ENCODE results near the gene PTGIS.

PTGIS gene

GRCh38 chr20:49529470-49529869, 38.5 kb downstream of the PTGIS start:
- DNase-seq (ENCODE audit: low spot score) = no peak

GRCh38 chr20:49526568-49526967, 41.4 kb downstream of the PTGIS start:
- DNase-seq (ENCODE audit: low spot score) = no peak

- DNase-seq (ENCODE audit: low spot score) = no peak
Measured at GRCh38 chr20:49526056-49526455, 41.9 kb downstream of the PTGIS start.

- no peak for DNase-seq (ENCODE audit: low spot score)
Measured at GRCh38 chr20:49523767-49524360, 44.1 kb downstream of the PTGIS start.

GRCh38 chr20:49521356-49521755, 46.6 kb downstream of the PTGIS start:
- no peak for DNase-seq (ENCODE audit: low spot score)

- DNase-seq (ENCODE audit: low spot score) = no peak
Measured at GRCh38 chr20:49519777-49520359, 48.1 kb downstream of the PTGIS start.

- DNase-seq (ENCODE audit: low spot score) = no peak
Measured at GRCh38 chr20:49519212-49519712, 48.7 kb downstream of the PTGIS start.

- DNase-seq (ENCODE audit: low spot score) = no peak
Measured at GRCh38 chr20:49518576-49518975, 49.4 kb downstream of the PTGIS start.

GRCh38 chr20:49517805-49518100, 50.2 kb downstream of the PTGIS start:
- no peak for DNase-seq (ENCODE audit: low spot score)

GRCh38 chr20:49516916-49517804, 50.8 kb downstream of the PTGIS start:
- no peak for DNase-seq (ENCODE audit: low spot score)

- no peak for DNase-seq (ENCODE audit: low spot score)
Measured at GRCh38 chr20:49515586-49515985, 52.4 kb downstream of the PTGIS start.

- DNase-seq (ENCODE audit: low spot score) = no peak
Measured at GRCh38 chr20:49513517-49513916, 54.4 kb downstream of the PTGIS start.

GRCh38 chr20:49513009-49513408, 54.9 kb downstream of the PTGIS start:
- DNase-seq (ENCODE audit: low spot score) = no peak

- no peak for DNase-seq (ENCODE audit: low spot score)
Measured at GRCh38 chr20:49511788-49512525, 56.0 kb downstream of the PTGIS start.

- no peak for DNase-seq (ENCODE audit: low spot score)
Measured at GRCh38 chr20:49510562-49511122, 57.3 kb downstream of the PTGIS start.

GRCh38 chr20:49508435-49509199, 59.3 kb downstream of the PTGIS start:
- peak; percentile 51 for DNase-seq (ENCODE audit: low spot score)

- no peak for DNase-seq (ENCODE audit: low spot score)
Measured at GRCh38 chr20:49507741-49508434, 60.0 kb downstream of the PTGIS start.

- DNase-seq (ENCODE audit: low spot score) = peak; percentile 8
Measured at GRCh38 chr20:49505518-49505917, 62.4 kb downstream of the PTGIS start.

GRCh38 chr20:49503176-49503575, 64.8 kb downstream of the PTGIS start:
- no peak for DNase-seq (ENCODE audit: low spot score)

GRCh38 chr20:49501917-49502316, 66.0 kb downstream of the PTGIS start:
- no peak for DNase-seq (ENCODE audit: low spot score)

GRCh38 chr20:49497398-49497669, 70.6 kb downstream of the PTGIS start:
- no peak for DNase-seq (ENCODE audit: low spot score)
